Airway epithelial cell (primary cell): ENCODE results near the gene GNAL. TPM values are rescaled to one million over a fixed set of nuclear protein-coding genes. Genes with fewer than 3 reads are reported as not detected.

ENCODE experiments used
- total RNA-seq: library from RNA; depleted of rRNA; stranded (reverse); fragments of >200 nt; gene quantifications from 2 replicates; pipeline ENCODE4 v1.2.3, GENCODE V29; 2015

Gene GNAL
- total RNA-seq = 4.5 and 5.1 TPM in 2 replicates

GRCh38 chr18:11688972-11689668 is at the start of gene GNAL:
GNAL (plus strand) TSS chr18:11689264; CDS start chr18:11689564, 300 bp downstream.

DNA sequence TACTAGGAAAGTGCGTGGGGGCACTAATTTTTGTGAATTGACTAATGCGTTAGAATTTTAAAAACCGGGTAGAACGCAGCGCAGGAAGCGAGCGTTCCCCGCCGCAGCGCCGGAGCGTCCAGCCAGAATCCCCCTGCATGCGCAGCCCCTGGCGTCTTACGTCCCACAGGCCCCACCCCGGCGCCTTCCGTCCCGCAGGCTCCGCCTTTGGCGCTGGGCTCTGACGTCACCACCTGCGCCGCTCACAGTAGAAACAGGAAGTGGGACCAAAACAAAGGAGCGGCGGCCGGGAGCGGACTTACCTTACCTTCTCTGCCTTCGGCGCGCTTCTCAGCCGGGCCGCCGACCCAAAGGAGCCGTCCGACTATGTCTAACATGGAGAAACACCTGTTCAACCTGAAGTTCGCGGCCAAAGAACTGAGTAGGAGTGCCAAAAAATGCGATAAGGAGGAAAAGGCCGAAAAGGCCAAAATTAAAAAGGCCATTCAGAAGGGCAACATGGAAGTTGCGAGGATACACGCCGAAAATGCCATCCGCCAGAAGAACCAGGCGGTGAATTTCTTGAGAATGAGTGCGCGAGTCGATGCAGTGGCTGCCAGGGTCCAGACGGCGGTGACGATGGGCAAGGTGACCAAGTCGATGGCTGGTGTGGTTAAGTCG is 162.2 kb downstream of the GNAL start, which contains the start of gene CHMP1B:
Gene CHMP1B (plus strand): TSS at position 268 of the 660 bp plus-strand sequence. CDS start 99 bp downstream, at position 367.

GRCh38 chr18:11908182-11909060 is 219.4 kb downstream of the GNAL start, which contains the start of gene MPPE1:
MPPE1 (minus strand) TSS chr18:11908317; CDS start chr18:11897264, 11,053 bp downstream.

Other genes starting within 250 kb of the GNAL start
- gene SLC35G4, start 79.7 kb upstream of the GNAL start, total RNA-seq = not detected in 2 replicates
- gene CHMP1B, start 162.1 kb downstream of the GNAL start, total RNA-seq = 64.1 and 69.8 TPM in 2 replicates
- gene MPPE1, start 219.1 kb downstream of the GNAL start, total RNA-seq = 14.0 and 14.1 TPM in 2 replicates